Uterus (tissue), 4 donors: Measurements from ENCODE around the gene TUBB4A. TPM values are rescaled to one million over a fixed set of nuclear protein-coding genes. Genes with fewer than 3 reads are reported as not detected.

Experiments used
- DNase-seq, 2 donors: peaks; one replicate each; pipeline ENCODE4 v3.0.0-alpha.2; 2019 to 2020
- H3K27ac ChIP-seq, 2 donors: fragments of 200-600 bp; sonication (generic); 1 replicate in 1 of 2; 2 replicates in 1 of 2; pipeline ENCODE4 v1.5.1; 2016 to 2018
- H3K27me3 ChIP-seq, 2 donors: fragments of 200-600 bp; sonication (generic); one replicate each; pipeline ENCODE4 v1.5.1; 2018 to 2019; ENCODE audit warnings: control low read depth in 1 of 2
- H3K36me3 ChIP-seq, 2 donors: fragments of 200-600 bp; sonication (generic); one replicate each; pipeline ENCODE4 v1.5.1; 2019; ENCODE audit warnings: control low read depth in 1 of 2
- H3K4me1 ChIP-seq, 2 donors: fragments of 200-600 bp; sonication (generic); one replicate each; pipeline ENCODE4 v1.5.1; 2018 to 2019; ENCODE audit warnings: control low read depth in 1 of 2
- H3K4me3 ChIP-seq, 2 donors: fragments of 200-600 bp; sonication (generic); 1 replicate in 1 of 2; 2 replicates in 1 of 2; pipeline ENCODE4 v1.5.1; 2018 to 2019; ENCODE audit warnings: mild to moderate bottlenecking in 1 of 2
- H3K9me3 ChIP-seq, 2 donors: fragments of 200-600 bp; sonication (generic); one replicate each; pipeline ENCODE4 v1.5.1; 2019; ENCODE audit warnings: control low read depth in 1 of 2
- POLR2A ChIP-seq, 2 donors: fragments of 450-650 bp; IDR thresholded peaks; one replicate each; pipeline ENCODE4 v1.6.1; 2016; ENCODE audit warnings: antibody characterized with exemption in 2 of 2, mild to moderate bottlenecking in 1 of 2, moderate library complexity in 1 of 2
- intact Hi-C: fragments of 100-400 bp; cut with DNase I; formaldehyde crosslinking; loops from one replicate; pipeline ENCODE4 v1.15.1; 2023; ENCODE audit warnings: low total_unique reads
- total RNA-seq, 4 donors: library from RNA; depleted of rRNA in 3 of 4; stranded (reverse); fragments of >200 nt in 3 of 4; gene quantifications; one replicate each; pipeline versions ENCODE4 v1.1.0 to v1.2.4, GENCODE V29; 2014 to 2023
- TF ChIP-seq, protein P1 (sequence below), 4 experiments: fragments of 200-600 bp in 2 of 4; fragments of 450-650 bp in 2 of 4; sonication (generic) in 2 of 4; IDR thresholded peaks; one replicate each; pipeline ENCODE4 v1.5.1; 2016 to 2019; ENCODE audit warnings: antibody characterized with exemption in 4 of 4, mild to moderate bottlenecking in 2 of 4, moderate library complexity in 1 of 4
- donor health status: DM: yes; HTN: yes; CAD: no.

The TUBB4A gene
- total RNA-seq, 4 donors from 2014 or later: 2.3 to 4.4 TPM; not detected in 2

DNA sequence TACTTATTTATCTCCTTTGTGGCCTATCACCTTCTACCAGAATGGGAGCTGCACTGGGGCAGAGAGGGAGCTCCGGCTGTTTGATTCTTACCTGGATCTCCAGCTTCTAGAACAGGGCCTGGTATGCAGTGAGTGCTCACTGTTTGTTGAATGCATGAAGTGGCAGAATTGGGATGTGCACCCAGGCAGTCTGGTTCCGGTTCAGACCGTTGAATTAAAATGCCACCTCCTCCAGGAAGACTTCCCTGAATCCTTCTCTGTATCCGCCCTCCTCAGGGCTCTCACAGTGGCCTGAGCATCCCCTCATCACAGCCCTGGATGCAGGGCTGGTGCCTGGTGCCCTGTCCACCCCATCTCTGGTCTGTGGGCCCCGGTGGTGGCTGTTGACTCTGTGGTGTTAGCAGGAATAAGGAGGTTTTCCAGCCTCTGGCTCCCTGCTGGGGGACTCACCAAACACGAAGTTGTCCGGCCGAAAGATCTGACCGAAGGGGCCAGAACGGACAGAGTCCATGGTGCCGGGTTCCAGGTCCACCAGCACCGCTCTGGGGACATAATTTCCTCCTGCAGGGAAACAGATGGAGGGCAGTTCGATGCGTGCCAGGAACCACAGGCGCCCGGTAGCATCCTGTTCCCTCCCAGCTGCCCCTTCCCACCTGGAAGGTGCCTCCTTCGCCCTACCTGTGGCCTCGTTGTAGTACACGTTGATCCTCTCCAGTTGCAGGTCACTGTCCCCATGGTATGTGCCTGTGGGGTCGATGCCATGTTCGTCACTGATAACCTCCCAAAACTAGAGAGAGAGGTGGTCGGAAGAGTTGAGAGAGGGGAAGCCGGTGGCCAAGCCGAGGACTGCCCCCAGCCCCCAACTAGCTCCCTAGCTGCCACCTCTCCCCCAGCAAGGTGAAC is 1.0 kb downstream of the TUBB4A start:
- no peak for TF ChIP-seq POLR2A (IDR thresholded peaks at IDR 0.05)
- TF ChIP-seq, protein P1, sequence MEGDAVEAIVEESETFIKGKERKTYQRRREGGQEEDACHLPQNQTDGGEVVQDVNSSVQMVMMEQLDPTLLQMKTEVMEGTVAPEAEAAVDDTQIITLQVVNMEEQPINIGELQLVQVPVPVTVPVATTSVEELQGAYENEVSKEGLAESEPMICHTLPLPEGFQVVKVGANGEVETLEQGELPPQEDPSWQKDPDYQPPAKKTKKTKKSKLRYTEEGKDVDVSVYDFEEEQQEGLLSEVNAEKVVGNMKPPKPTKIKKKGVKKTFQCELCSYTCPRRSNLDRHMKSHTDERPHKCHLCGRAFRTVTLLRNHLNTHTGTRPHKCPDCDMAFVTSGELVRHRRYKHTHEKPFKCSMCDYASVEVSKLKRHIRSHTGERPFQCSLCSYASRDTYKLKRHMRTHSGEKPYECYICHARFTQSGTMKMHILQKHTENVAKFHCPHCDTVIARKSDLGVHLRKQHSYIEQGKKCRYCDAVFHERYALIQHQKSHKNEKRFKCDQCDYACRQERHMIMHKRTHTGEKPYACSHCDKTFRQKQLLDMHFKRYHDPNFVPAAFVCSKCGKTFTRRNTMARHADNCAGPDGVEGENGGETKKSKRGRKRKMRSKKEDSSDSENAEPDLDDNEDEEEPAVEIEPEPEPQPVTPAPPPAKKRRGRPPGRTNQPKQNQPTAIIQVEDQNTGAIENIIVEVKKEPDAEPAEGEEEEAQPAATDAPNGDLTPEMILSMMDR (IDR thresholded peaks at IDR 0.05): no peak
- Histone ChIP-seq H3K4me3 (no peak overlapping the region), H3K27ac (no peak overlapping the region), H3K4me1 (peaks cover 0 to 10% of the 10 kb centered on the region in 2 donors), H3K27me3 (peaks cover 5 to 9% of the 10 kb centered on the region in 2 donors), H3K9me3 (no peaks in the 10 kb centered on the region), H3K36me3 (no peaks in the 10 kb centered on the region)
- DNase-seq: no peak
- intact Hi-C loops: no loop called here

DNA sequence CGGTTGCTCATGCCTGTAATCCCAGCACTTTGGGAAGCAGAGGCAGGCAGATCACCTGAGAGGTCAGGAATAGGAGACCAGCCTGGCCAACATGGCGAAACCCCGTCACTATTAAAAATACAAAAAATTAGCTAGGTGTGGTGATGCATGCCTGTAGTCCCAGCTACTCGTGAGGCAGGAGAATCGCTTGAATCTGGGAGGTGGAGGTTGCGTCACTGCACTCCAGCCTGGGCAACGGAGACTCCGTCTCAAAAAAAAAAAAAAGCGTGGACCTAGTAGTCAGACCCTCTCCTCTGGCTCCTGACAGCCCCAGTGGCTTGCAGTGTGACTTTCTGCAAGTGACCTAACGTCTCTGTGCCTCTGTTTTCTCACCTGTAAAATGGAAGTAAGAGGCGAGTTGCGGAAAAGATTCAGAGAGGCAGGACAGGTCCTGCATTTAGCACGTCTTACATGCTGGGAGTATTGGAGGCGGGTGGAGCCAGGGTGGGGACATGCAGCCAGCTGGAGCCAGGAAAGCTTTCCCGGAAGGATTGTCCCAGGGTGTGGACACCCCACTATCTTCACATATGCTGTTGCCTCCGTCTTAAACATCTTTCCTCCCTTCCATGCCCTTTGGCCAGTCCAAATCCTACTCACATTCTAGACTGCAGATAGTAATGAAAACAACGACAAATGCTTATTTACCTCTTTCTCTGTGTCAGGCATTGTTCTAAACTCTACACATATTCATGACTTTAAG is 2.9 kb downstream of the TUBB4A start:
- Histone ChIP-seq H3K36me3 (no peaks in the 10 kb centered on the region), H3K9me3 (no peaks in the 10 kb centered on the region), H3K27me3 (peaks cover 5 to 9% of the 10 kb centered on the region in 2 donors), H3K27ac (no peak overlapping the region), H3K4me3 (no peak overlapping the region), H3K4me1 (peaks cover 0 to 10% of the 10 kb centered on the region in 2 donors)
- intact Hi-C loops: no loop called here
- DNase-seq: no peak
- no peak for TF ChIP-seq POLR2A (IDR thresholded peaks at IDR 0.05)
- TF ChIP-seq, protein P1 (IDR thresholded peaks at IDR 0.05): no peak

DNA sequence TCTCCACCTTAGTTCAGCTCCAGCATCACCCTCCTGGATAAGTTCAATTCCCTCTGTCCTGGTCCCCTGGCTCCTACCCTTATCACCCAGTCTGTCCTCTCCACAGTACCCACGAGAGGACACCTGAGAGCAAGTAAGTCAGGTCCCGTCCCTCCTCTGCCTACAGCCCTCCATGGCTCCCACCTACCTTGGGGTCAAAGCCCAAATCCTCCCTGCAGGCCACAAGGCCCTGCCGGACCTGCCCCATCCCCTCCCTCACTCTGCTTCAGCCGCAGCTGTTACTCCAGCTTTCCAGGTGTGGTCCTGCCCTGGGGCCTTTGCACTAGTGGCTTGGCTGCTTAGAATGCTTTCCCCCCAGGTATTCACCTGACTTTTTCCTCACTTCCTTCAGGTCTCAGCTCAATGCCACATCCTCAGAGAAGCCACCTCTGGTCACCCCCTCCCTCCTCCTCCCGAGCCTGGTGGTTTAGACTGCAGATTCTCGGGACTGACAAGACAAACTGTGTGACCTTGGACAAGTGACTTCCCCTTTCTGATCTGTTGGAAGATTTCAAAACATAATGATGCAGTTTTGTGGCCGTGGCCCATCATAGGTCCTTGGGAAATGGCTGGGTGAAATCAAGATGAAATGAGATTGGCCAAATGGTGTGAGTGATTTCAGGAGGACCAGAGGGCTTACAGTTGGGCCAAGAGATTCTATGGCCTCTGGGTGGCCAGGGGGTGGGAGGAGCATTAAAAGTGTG is 3.6 kb downstream of the TUBB4A start:
- Histone ChIP-seq H3K27me3 (peaks cover 5 to 9% of the 10 kb centered on the region in 2 donors), H3K9me3 (no peaks in the 10 kb centered on the region), H3K4me1 (peaks cover 0 to 10% of the 10 kb centered on the region in 2 donors), H3K4me3 (no peak overlapping the region), H3K36me3 (no peaks in the 10 kb centered on the region), H3K27ac (no peak overlapping the region)
- intact Hi-C loops: no loop called here
- no peak for DNase-seq
- no peak for TF ChIP-seq POLR2A (IDR thresholded peaks at IDR 0.05)
- TF ChIP-seq, protein P1 (IDR thresholded peaks at IDR 0.05): no peak

DNA sequence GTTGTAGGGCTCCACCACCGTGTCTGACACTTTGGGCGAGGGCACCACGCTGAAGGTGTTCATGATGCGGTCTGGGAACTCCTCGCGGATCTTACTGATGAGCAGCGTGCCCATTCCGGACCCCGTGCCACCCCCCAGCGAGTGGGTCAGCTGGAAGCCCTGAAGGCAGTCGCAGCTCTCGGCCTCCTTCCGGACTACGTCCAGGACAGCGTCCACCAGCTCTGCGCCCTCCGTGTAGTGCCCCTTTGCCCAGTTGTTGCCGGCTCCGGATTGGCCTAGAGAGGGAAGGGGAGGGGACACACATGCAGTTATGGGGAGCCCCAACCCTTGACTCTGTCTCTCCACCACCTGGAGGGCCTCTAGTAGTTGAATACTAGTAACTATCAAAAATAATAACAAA is 6.2 kb downstream of the TUBB4A start:
- Histone ChIP-seq H3K27me3 (no peaks in the 10 kb centered on the region), H3K36me3 (no peaks in the 10 kb centered on the region), H3K9me3 (no peaks in the 10 kb centered on the region), H3K4me3 (no peak overlapping the region), H3K27ac (no peak overlapping the region), H3K4me1 (no peaks in the 10 kb centered on the region)
- no peak for TF ChIP-seq POLR2A (IDR thresholded peaks at IDR 0.05)
- TF ChIP-seq, protein P1 (IDR thresholded peaks at IDR 0.05): no peak
- intact Hi-C loops: no loop called here
- no peak for DNase-seq
